Osteoblast (primary cell): ENCODE results near the gene CREB3L4. TPM values are rescaled to one million over a fixed set of nuclear protein-coding genes. Genes with fewer than 3 reads are reported as not detected.

Experiments
- DNase-seq: peaks from one replicate; pipeline ENCODE4 v3.0.0; 2011; ENCODE audit warnings: low spot score, mixed read lengths; ENCODE audit not compliant: insufficient read length; ENCODE audit errors: missing footprints
- H2AFZ ChIP-seq: 2 replicates; pipeline ENCODE4 v1.6.0; 2011; ENCODE audit warnings: mild to moderate bottlenecking, low read length
- H3K27ac ChIP-seq: 2 replicates; pipeline ENCODE4 v1.5.1; 2011; ENCODE audit warnings: mild to moderate bottlenecking, low read depth, low read length, moderate library complexity
- H3K27me3 ChIP-seq: 2 replicates; pipeline ENCODE4 v1.6.0; 2012; ENCODE audit warnings: mild to moderate bottlenecking, control low read depth, inconsistent platforms, low read length, moderate library complexity; ENCODE audit not compliant: insufficient read depth
- H3K36me3 ChIP-seq: 2 replicates; pipeline ENCODE4 v1.5.1; 2011; ENCODE audit warnings: mild to moderate bottlenecking, low read length, control low read depth, moderate library complexity; ENCODE audit not compliant: insufficient read depth
- H3K4me1 ChIP-seq: 2 replicates; pipeline ENCODE4 v1.5.1; 2011; ENCODE audit warnings: mild to moderate bottlenecking, low read length, control low read depth, moderate library complexity; ENCODE audit not compliant: insufficient read depth
- H3K4me2 ChIP-seq: 2 replicates; pipeline ENCODE4 v1.6.0; 2011; ENCODE audit warnings: mild to moderate bottlenecking, low read length; ENCODE audit not compliant: insufficient read depth
- H3K4me3 ChIP-seq: fragments of 200-600 bp; sonication (generic); 3 replicates; pipeline ENCODE4 v1.5.1; 2012; ENCODE audit warnings: mild to moderate bottlenecking, low read length, inconsistent platforms; ENCODE audit not compliant: insufficient read depth
- H3K79me2 ChIP-seq: 2 replicates; pipeline ENCODE4 v1.6.0; 2012; ENCODE audit warnings: mild to moderate bottlenecking, low read length, control low read depth, inconsistent platforms; ENCODE audit not compliant: insufficient read depth
- H3K9me3 ChIP-seq: 2 replicates; pipeline ENCODE4 v1.5.1; 2011; ENCODE audit warnings: low read depth, low read length, control low read depth
- H4K20me1 ChIP-seq: 2 replicates; pipeline ENCODE4 v1.6.0; 2012; ENCODE audit warnings: mild to moderate bottlenecking, low read length, control low read depth; ENCODE audit not compliant: insufficient read depth
- CTCF ChIP-seq: IDR thresholded peaks from 2 replicates; pipeline ENCODE4 v1.5.1; 2011; ENCODE audit warnings: mild to moderate bottlenecking, low read depth, low read length, moderate library complexity; ENCODE audit errors: extremely low read depth
- total RNA-seq: library from RNA; depleted of rRNA; stranded (reverse); fragments of >200 nt; gene quantifications from 2 replicates; pipeline ENCODE4 v1.2.3, GENCODE V29; 2012

Gene CREB3L4
- total RNA-seq, 1 donor = 7.2 TPM

GRCh38 chr1:153968000-153968363, 280 bp downstream of the CREB3L4 start:
- H3K36me3 ChIP-seq = peaks cover under 1% of the 10 kb centered on the region
- no peak overlapping the region for H3K27ac ChIP-seq
- no peak for DNase-seq
- H3K9me3 ChIP-seq = no peaks in the 10 kb centered on the region
- H3K4me1 ChIP-seq = peaks cover 21% of the 10 kb centered on the region
- no peak for TF ChIP-seq CTCF
- H3K4me3 ChIP-seq = peak overlapping the region; percentile 71
- H3K79me2 ChIP-seq = peaks cover 7% of the 10 kb centered on the region
- no peaks in the 10 kb centered on the region for H4K20me1 ChIP-seq
- H3K27me3 ChIP-seq = no peaks in the 10 kb centered on the region
- peak overlapping the region; percentile 84 for H3K4me2 ChIP-seq
- H2AFZ ChIP-seq = peak overlapping the region; percentile 81

- H3K27ac ChIP-seq = peak overlapping the region; percentile 22
- H2AFZ ChIP-seq = peak overlapping the region; percentile 81
- H3K4me3 ChIP-seq = peak overlapping the region; percentile 71
- peaks cover 20% of the 10 kb centered on the region for H3K4me1 ChIP-seq
- H3K4me2 ChIP-seq = peak overlapping the region; percentile 84
- H3K79me2 ChIP-seq = peaks cover 4% of the 10 kb centered on the region
- DNase-seq = peak; percentile 61
- no peaks in the 10 kb centered on the region for H3K9me3 ChIP-seq
- no peaks in the 10 kb centered on the region for H3K27me3 ChIP-seq
- peaks cover 4% of the 10 kb centered on the region for H3K36me3 ChIP-seq
- TF ChIP-seq CTCF = no peak
- H4K20me1 ChIP-seq = no peaks in the 10 kb centered on the region
These were observed 706 bp downstream of the CREB3L4 start for GRCh38 chr1:153968408-153968807.

GRCh38 chr1:153968972-153969371, 1.3 kb downstream of the CREB3L4 start:
- Histone ChIP-seq H3K4me1 (peaks cover 17% of the 10 kb centered on the region), H2AFZ (no peak overlapping the region), H3K79me2 (peaks cover under 1% of the 10 kb centered on the region), H3K27me3 (no peaks in the 10 kb centered on the region), H3K4me3 (no peak overlapping the region), H3K36me3 (peaks cover 10% of the 10 kb centered on the region), H4K20me1 (no peaks in the 10 kb centered on the region), H3K4me2 (peak overlapping the region; percentile 84), H3K9me3 (no peaks in the 10 kb centered on the region), H3K27ac (no peak overlapping the region)
- no peak for DNase-seq
- TF ChIP-seq CTCF = no peak

- H3K9me3 ChIP-seq = no peaks in the 10 kb centered on the region
- H3K4me1 ChIP-seq = peaks cover 14% of the 10 kb centered on the region
- H3K36me3 ChIP-seq = peaks cover 21% of the 10 kb centered on the region
- no peak for TF ChIP-seq CTCF
- H2AFZ ChIP-seq = no peak overlapping the region
- H3K79me2 ChIP-seq = no peaks in the 10 kb centered on the region
- H3K27me3 ChIP-seq = no peaks in the 10 kb centered on the region
- H3K4me2 ChIP-seq = no peak overlapping the region
- H3K27ac ChIP-seq = no peak overlapping the region
- no peak for DNase-seq
- no peaks in the 10 kb centered on the region for H4K20me1 ChIP-seq
- H3K4me3 ChIP-seq = no peak overlapping the region
These were observed 2.6 kb downstream of the CREB3L4 start for GRCh38 chr1:153970346-153970745.
